B cell (primary cell): Measurements from ENCODE around the gene GRPEL1. TPM values are rescaled to one million over a fixed set of nuclear protein-coding genes. Genes with fewer than 3 reads are reported as not detected.

Source experiments
- ATAC-seq: fragments of 200-7000 bp; cut with Tn5 transposase; one replicate; pipeline ENCODE4 v1.10.0; 2021; ENCODE audit warnings: low read depth, mild to moderate bottlenecking, moderate number of reproducible peaks, moderate library complexity
- CTCF ChIA-PET: fragments of 350-600 bp; sonication (Branson Sonifier 250); formaldehyde crosslinking; loops from one replicate; lab custom pipeline; 2021; ENCODE audit warnings: antibody characterized with exemption, inconsistent platforms; lab: Charles Lee
- POLR2A ChIA-PET: fragments of 350-600 bp; sonication (Branson Sonifier 250); formaldehyde crosslinking; loops from one replicate; lab custom pipeline; 2021; ENCODE audit warnings: antibody characterized with exemption; lab: Charles Lee
- DNase-seq: peaks from one replicate; pipeline ENCODE4 v3.0.0; 2013
- H2AFZ ChIP-seq: 2 replicates; pipeline ENCODE4 v1.6.1; 2012; ENCODE audit warnings: mild to moderate bottlenecking, low read depth, low read length; ENCODE audit not compliant: insufficient read depth, poor library complexity, severe bottlenecking
- H3K27ac ChIP-seq, 2 donors: 1 replicate in 1 of 2; 2 replicates in 1 of 2; pipeline ENCODE4 v1.5.1; 2012 to 2013; ENCODE audit warnings: low read length in 2 of 2, mild to moderate bottlenecking in 2 of 2, moderate library complexity in 1 of 2
- H3K27me3 ChIP-seq, 4 experiments: fragments of 200-600 bp in 1 of 4; sonication (generic) in 1 of 4; replicated peaks in 1 of 4; 1 replicate in 2 of 4; 2 replicates in 2 of 4; pipeline versions ENCODE4 v1.6.1 to v1.7.0; 2013 to 2016; ENCODE audit warnings: low read length in 3 of 4, mild to moderate bottlenecking in 2 of 4, mixed read lengths in 1 of 4, moderate library complexity in 1 of 4; ENCODE audit not compliant: insufficient read depth in 4 of 4, control insufficient read depth in 3 of 4; ENCODE audit errors: control extremely low read depth in 1 of 4
- H3K36me3 ChIP-seq, 2 experiments: replicated peaks in 1 of 2; 1 replicate in 1 of 2; 2 replicates in 1 of 2; pipeline versions ENCODE4 v1.6.1 to v1.7.1; 2013; ENCODE audit warnings: low read length in 1 of 2; ENCODE audit not compliant: insufficient read depth in 2 of 2, control insufficient read depth in 1 of 2; ENCODE audit errors: control extremely low read depth in 1 of 2, extremely low read depth in 1 of 2
- H3K4me1 ChIP-seq, 2 donors: fragments of 200-600 bp in 1 of 2; sonication (generic) in 1 of 2; 1 replicate in 1 of 2; 2 replicates in 1 of 2; pipeline versions ENCODE4 v1.5.1 to v1.6.1; 2013 to 2017; ENCODE audit warnings: low read length in 2 of 2; ENCODE audit not compliant: control insufficient read depth in 2 of 2, insufficient read depth in 2 of 2
- H3K4me2 ChIP-seq: replicated peaks from 2 replicates; pipeline ENCODE3; 2012; ENCODE audit warnings: mild to moderate bottlenecking, low read depth, low read length; ENCODE audit not compliant: poor library complexity, severe bottlenecking
- H3K4me3 ChIP-seq, 5 experiments: fragments of 200-600 bp in 1 of 5; sonication (generic) in 1 of 5; 1 replicate in 3 of 5; 2 replicates in 2 of 5; pipeline versions ENCODE4 v1.5.1 to v1.7.0; 2011 to 2016; ENCODE audit warnings: low read length in 4 of 5, mild to moderate bottlenecking in 4 of 5, low read depth in 2 of 5, control low read depth in 1 of 5, moderate library complexity in 1 of 5; ENCODE audit not compliant: insufficient read depth in 1 of 5; ENCODE audit errors: control extremely low read depth in 1 of 5, extremely low read depth in 1 of 5
- H3K79me2 ChIP-seq: fragments of 200-600 bp; sonication (generic); one replicate; pipeline ENCODE4 v1.6.0; 2016; ENCODE audit warnings: low read length; ENCODE audit not compliant: control insufficient read depth, insufficient read depth
- H3K9ac ChIP-seq: fragments of 200-600 bp; sonication (generic); 2 replicates; pipeline ENCODE4 v1.6.1; 2017; ENCODE audit warnings: mild to moderate bottlenecking, low read length, moderate library complexity
- H3K9me3 ChIP-seq, 3 donors: one replicate each; pipeline versions ENCODE4 v1.6.1 to v1.7.1; 2013; ENCODE audit warnings: low read length in 2 of 3; ENCODE audit not compliant: control insufficient read depth in 2 of 3, insufficient read depth in 1 of 3; ENCODE audit errors: control extremely low read depth in 1 of 3
- H4K20me1 ChIP-seq: 2 replicates; pipeline ENCODE4 v1.6.0; 2012; ENCODE audit warnings: mild to moderate bottlenecking, low read length; ENCODE audit not compliant: insufficient read depth, control insufficient read depth, poor library complexity, severe bottlenecking
- H3K27ac Mint-ChIP-seq: one replicate; pipeline ENCODE4 v1.8.0; 2021; ENCODE audit warnings: mixed read lengths
- H3K27me3 Mint-ChIP-seq: one replicate; pipeline ENCODE4 v1.8.0; 2021; ENCODE audit warnings: mixed read lengths
- H3K4me1 Mint-ChIP-seq: one replicate; pipeline ENCODE4 v1.8.0; 2021; ENCODE audit warnings: mixed read lengths
- H3K4me3 Mint-ChIP-seq: one replicate; pipeline ENCODE4 v1.8.0; 2021; ENCODE audit warnings: mixed read lengths
- H3K9me3 Mint-ChIP-seq: one replicate; pipeline ENCODE4 v1.8.0; 2022; ENCODE audit warnings: mixed read lengths; ENCODE audit not compliant: insufficient read depth
- CTCF ChIP-seq: fragments of 200-600 bp; IDR thresholded peaks from one replicate; pipeline ENCODE4 v1.8.0; 2022; ENCODE audit warnings: antibody characterized with exemption, mild to moderate bottlenecking
- EZH2 ChIP-seq: IDR thresholded peaks from 2 replicates; pipeline ENCODE4 v1.6.1; 2012; ENCODE audit warnings: borderline replicate concordance, low read depth, mild to moderate bottlenecking, moderate library complexity, low read length; ENCODE audit not compliant: insufficient read depth, poor library complexity, severe bottlenecking
- WGBS: methylation state at CpG from one replicate; pipeline ENCODE4 v1.1.5; 2013; ENCODE audit warnings: missing lambda C conversion rate; ENCODE audit not compliant: insufficient coverage; 5-methylcytosine and 5-hydroxymethylcytosine counted together
- intact Hi-C: fragments of 100-400 bp; cut with micrococcal nuclease; formaldehyde crosslinking; loops from one replicate; pipeline ENCODE4 v1.10.0; 2022
- polyA plus RNA-seq: library from polyadenylated mRNA; depleted of rRNA; stranded (reverse); fragments of >200 nt; gene quantifications from 2 replicates; pipeline ENCODE4 v1.2.3, GENCODE V29; 2012
- total RNA-seq, 2 donors: library from RNA; stranded (reverse); fragments of 120-200 nt in 1 of 2; gene quantifications; 1 replicate in 1 of 2; 2 replicates in 1 of 2; pipeline versions ENCODE4 v1.2.3 to v1.2.4, GENCODE V29; 2013 to 2022

GRPEL1 gene
- total and polyA plus RNA-seq, 2 donors (not counting 1 experiment from before 2014, with no cell fraction given): 15.0 to 26.0 TPM

- WGBS: 84% methylated on average over 12 of the region's 16 CpGs
- no peak overlapping the region for H3K27ac ChIP-seq
- intact Hi-C loops: no loop called here
- peaks cover 44% of the 10 kb centered on the region for H3K27me3 Mint-ChIP-seq
- no peaks in the 10 kb centered on the region for H3K4me1 Mint-ChIP-seq
- no peaks in the 10 kb centered on the region for H4K20me1 ChIP-seq
- ChIA-PET POLR2A (no interaction called here), CTCF (no interaction called here)
- no peaks in the 10 kb centered on the region for H3K79me2 ChIP-seq
- H3K4me1 ChIP-seq: no peaks in the 10 kb centered on the region
- H2AFZ ChIP-seq: no peak overlapping the region
- peaks cover 0 to 22% (median 7%) of the 10 kb centered on the region in 4 experiments for H3K27me3 ChIP-seq
- ATAC-seq (no peak), DNase-seq (no peak)
- H3K9me3 Mint-ChIP-seq: no peaks in the 10 kb centered on the region
- TF ChIP-seq EZH2: no peak
- no peak overlapping the region for H3K9ac ChIP-seq
- no peaks in the 10 kb centered on the region for H3K36me3 ChIP-seq
- no peaks in the 10 kb centered on the region for H3K9me3 ChIP-seq
- no peak overlapping the region for H3K4me3 ChIP-seq
- no peak overlapping the region for H3K4me3 Mint-ChIP-seq
- H3K27ac Mint-ChIP-seq: no peak overlapping the region
- no peak overlapping the region for H3K4me2 ChIP-seq
These were observed 27.8 kb upstream of the GRPEL1 start for GRCh38 chr4:7095611-7096155.

- 88% methylated on average over 7 of the region's 10 CpGs for WGBS
- Histone ChIP-seq H2AFZ (no peak overlapping the region), H3K27me3 (peaks cover 0 to 23% (median 7%) of the 10 kb centered on the region in 4 experiments), H3K4me2 (no peak overlapping the region), H3K9me3 (no peaks in the 10 kb centered on the region), H4K20me1 (no peaks in the 10 kb centered on the region), H3K27ac (no peak overlapping the region), H3K36me3 (no peaks in the 10 kb centered on the region), H3K4me3 (no peak overlapping the region), H3K9ac (no peak overlapping the region), H3K79me2 (no peaks in the 10 kb centered on the region), H3K4me1 (no peaks in the 10 kb centered on the region)
- intact Hi-C loops: no loop called here
- CTCF ChIA-PET: interaction anchor here (1.0 kb wide), 1 partner anchor 11 kb away, joined by 3 read pairs; no protein-coding TSS in a partner anchor
- Mint-ChIP-seq H3K4me3 (no peak overlapping the region), H3K27me3 (peaks cover 47% of the 10 kb centered on the region), H3K9me3 (no peaks in the 10 kb centered on the region), H3K27ac (no peak overlapping the region), H3K4me1 (no peaks in the 10 kb centered on the region)
- POLR2A ChIA-PET: interaction anchor here (0.7 kb wide), 1 partner anchor 1315 kb away, joined by 6 read pairs; no protein-coding TSS in a partner anchor
- ATAC-seq (no peak), DNase-seq (no peak)
- no peak for TF ChIP-seq CTCF
- no peak for TF ChIP-seq EZH2
These were observed 27.1 kb upstream of the GRPEL1 start for GRCh38 chr4:7094916-7095315.
